H1 (cell line): ENCODE results near the gene NELL1.

ENCODE experiments used
- EZH2 ChIP-seq: fragments of 200-600 bp; sonication (generic); IDR thresholded peaks from 2 replicates; pipeline ENCODE4 v1.7.1; 2012; ENCODE audit warnings: low read depth, mild to moderate bottlenecking, moderate library complexity, low read length, inconsistent platforms; ENCODE audit not compliant: severe bottlenecking
- FOSL1 ChIP-seq: IDR thresholded peaks from 2 replicates; pipeline ENCODE4 v1.6.1; 2011; ENCODE audit warnings: mild to moderate bottlenecking, low read depth, low read length, moderate library complexity; ENCODE audit not compliant: insufficient read depth
- GABPA ChIP-seq: IDR thresholded peaks from 2 replicates; pipeline ENCODE4 v1.6.1; 2011; ENCODE audit warnings: mild to moderate bottlenecking, low read length, moderate library complexity, borderline replicate concordance; ENCODE audit not compliant: insufficient read depth
- JUND ChIP-seq: IDR thresholded peaks from 2 replicates; pipeline ENCODE4 v1.6.1; 2011; ENCODE audit warnings: mild to moderate bottlenecking, improper control_type of control experiment, low read length
- POLR2A ChIP-seq, 2 experiments: IDR thresholded peaks; 1 replicate in 1 of 2; 2 replicates in 1 of 2; pipeline ENCODE4 v1.6.1; 2011; ENCODE audit warnings: low read depth in 2 of 2, low read length in 2 of 2, mild to moderate bottlenecking in 2 of 2; ENCODE audit errors: control extremely low read depth in 1 of 2
- TF ChIP-seq, protein P1 (sequence below): IDR thresholded peaks from 2 replicates; pipeline ENCODE4 v1.6.1; 2012; ENCODE audit warnings: inconsistent platforms
- TF ChIP-seq, protein P2 (sequence below): IDR thresholded peaks from 2 replicates; pipeline ENCODE4 v1.6.1; 2012; ENCODE audit warnings: inconsistent platforms
- TF ChIP-seq, protein P3 (sequence below), 3 experiments: IDR thresholded peaks; 1 replicate in 2 of 3; 2 replicates in 1 of 3; pipeline versions ENCODE4 v1.5.1 to v1.6.1; 2011; ENCODE audit warnings: low read length in 3 of 3, mild to moderate bottlenecking in 3 of 3, inconsistent platforms in 2 of 3, low read depth in 1 of 3, moderate library complexity in 1 of 3; ENCODE audit not compliant: insufficient read depth in 1 of 3; ENCODE audit errors: control extremely low read depth in 1 of 3
- TF ChIP-seq, protein P4 (sequence below): IDR thresholded peaks from 2 replicates; pipeline ENCODE4 v1.6.1; 2011; ENCODE audit warnings: low read length, improper control_type of control experiment

DNA sequence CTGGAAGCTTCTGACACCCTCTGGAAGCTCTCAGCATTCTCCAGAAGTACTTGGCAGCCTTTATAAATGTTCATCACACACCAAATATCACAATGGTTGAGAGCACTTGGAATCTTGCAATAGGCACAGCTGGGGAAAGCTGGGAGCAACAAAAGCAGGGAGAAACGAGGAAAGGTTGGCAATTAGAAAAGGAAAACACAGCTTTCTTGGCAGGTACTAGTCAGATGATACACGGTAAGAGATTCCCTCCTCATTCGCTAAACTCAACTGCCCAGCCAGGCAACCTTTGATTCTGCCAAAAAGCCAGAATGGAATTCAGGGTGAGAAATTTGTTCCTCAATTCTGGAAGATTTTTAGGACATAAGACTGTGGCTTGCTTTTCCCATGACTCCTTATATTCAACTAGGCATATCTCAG lies 946.6 kb downstream of the NELL1 start:
- TF ChIP-seq, protein P1, sequence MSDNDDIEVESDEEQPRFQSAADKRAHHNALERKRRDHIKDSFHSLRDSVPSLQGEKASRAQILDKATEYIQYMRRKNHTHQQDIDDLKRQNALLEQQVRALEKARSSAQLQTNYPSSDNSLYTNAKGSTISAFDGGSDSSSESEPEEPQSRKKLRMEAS: no peak
- TF ChIP-seq, protein P2, sequence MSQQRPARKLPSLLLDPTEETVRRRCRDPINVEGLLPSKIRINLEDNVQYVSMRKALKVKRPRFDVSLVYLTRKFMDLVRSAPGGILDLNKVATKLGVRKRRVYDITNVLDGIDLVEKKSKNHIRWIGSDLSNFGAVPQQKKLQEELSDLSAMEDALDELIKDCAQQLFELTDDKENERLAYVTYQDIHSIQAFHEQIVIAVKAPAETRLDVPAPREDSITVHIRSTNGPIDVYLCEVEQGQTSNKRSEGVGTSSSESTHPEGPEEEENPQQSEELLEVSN: no peak
- TF ChIP-seq POLR2A (IDR thresholded peaks at IDR 0.05; ENCODE audit: control extremely low read depth in 1 of 2, low read depth in 2 of 2, low read length in 2 of 2) (no peak), EZH2 (no peak), FOSL1 (no peak), JUND (no peak), GABPA (no peak)
- TF ChIP-seq, protein P3, sequence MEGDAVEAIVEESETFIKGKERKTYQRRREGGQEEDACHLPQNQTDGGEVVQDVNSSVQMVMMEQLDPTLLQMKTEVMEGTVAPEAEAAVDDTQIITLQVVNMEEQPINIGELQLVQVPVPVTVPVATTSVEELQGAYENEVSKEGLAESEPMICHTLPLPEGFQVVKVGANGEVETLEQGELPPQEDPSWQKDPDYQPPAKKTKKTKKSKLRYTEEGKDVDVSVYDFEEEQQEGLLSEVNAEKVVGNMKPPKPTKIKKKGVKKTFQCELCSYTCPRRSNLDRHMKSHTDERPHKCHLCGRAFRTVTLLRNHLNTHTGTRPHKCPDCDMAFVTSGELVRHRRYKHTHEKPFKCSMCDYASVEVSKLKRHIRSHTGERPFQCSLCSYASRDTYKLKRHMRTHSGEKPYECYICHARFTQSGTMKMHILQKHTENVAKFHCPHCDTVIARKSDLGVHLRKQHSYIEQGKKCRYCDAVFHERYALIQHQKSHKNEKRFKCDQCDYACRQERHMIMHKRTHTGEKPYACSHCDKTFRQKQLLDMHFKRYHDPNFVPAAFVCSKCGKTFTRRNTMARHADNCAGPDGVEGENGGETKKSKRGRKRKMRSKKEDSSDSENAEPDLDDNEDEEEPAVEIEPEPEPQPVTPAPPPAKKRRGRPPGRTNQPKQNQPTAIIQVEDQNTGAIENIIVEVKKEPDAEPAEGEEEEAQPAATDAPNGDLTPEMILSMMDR (IDR thresholded peaks at IDR 0.05; ENCODE audit: control extremely low read depth in 1 of 3, insufficient read depth in 1 of 3, low read depth in 1 of 3, low read length in 3 of 3): no peak
- TF ChIP-seq, protein P4, sequence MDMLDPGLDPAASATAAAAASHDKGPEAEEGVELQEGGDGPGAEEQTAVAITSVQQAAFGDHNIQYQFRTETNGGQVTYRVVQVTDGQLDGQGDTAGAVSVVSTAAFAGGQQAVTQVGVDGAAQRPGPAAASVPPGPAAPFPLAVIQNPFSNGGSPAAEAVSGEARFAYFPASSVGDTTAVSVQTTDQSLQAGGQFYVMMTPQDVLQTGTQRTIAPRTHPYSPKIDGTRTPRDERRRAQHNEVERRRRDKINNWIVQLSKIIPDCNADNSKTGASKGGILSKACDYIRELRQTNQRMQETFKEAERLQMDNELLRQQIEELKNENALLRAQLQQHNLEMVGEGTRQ: no peak
